ENCODE results near the gene STPG4. TPM values are rescaled to one million over a fixed set of nuclear protein-coding genes. Genes with fewer than 3 reads are reported as not detected.
A peak's percentile ranks its signal among the peaks of the same experiment; 100 is the strongest.

The STPG4 gene
- total RNA-seq, 1 donor from 2014 or later, result not detected

- no peak for DNase-seq (ENCODE audit: low read depth)
- no peak for TF ChIP-seq CTCF (conservative IDR thresholded peaks at IDR 0.05; ENCODE audit: low read depth, low read length)
- no peak overlapping the region for H3K4me3 ChIP-seq (ENCODE audit: low read depth, low read length)
Observed at GRCh38 chr2:47181176-47181575, 26.1 kb upstream of the STPG4 start.

GRCh38 chr2:47180531-47180930, 25.4 kb upstream of the STPG4 start:
- H3K4me3 ChIP-seq (ENCODE audit: low read depth, low read length), result no peak overlapping the region
- no peak for TF ChIP-seq CTCF (conservative IDR thresholded peaks at IDR 0.05; ENCODE audit: low read depth, low read length)
- DNase-seq (ENCODE audit: low read depth), result no peak

DNA sequence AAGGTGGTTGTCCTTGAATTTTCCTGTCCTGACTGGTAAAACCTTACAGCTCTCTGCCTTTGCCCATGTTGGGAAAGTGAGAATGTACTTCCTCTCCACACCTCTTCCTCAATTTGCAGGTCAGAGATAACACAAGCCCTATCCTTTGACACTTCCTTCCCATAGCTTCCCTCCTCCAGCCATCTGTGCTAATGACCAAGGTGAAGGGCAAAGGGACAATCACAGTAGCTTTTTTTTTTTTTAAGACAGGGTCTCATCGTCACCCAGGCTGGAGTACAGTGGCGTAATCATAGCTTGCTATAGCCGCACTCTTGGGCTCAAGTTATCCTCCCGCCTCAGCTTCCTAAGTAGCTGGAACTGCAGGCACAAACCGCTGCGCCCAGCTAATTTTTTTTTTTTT, 24.3 kb upstream of the STPG4 start:
- no peak for DNase-seq (ENCODE audit: low read depth)
- no peak overlapping the region for H3K4me3 ChIP-seq (ENCODE audit: low read depth, low read length)
- TF ChIP-seq CTCF (conservative IDR thresholded peaks at IDR 0.05; ENCODE audit: low read depth, low read length), result no peak

DNA sequence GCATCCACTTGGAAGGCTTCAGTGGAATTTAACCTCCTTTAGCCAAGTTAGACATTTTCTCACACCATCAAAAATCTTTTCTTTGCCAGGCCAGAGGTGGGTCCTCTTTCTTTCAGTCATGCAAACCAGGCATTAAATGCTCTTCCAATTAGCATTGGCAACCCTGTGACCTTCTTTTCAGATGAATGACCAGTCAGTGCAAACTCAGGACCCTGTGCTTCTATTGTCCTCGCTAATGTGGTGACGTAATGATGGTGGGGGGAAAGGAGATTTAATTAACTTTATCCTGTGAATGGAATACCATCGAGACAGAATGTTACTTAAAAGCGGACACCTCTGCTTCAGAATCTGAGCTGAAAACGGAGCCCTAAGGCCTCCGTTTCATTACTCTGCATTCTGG, 23.2 kb upstream of the STPG4 start:
- no peak overlapping the region for H3K4me3 ChIP-seq (ENCODE audit: low read depth, low read length)
- TF ChIP-seq CTCF (conservative IDR thresholded peaks at IDR 0.05; ENCODE audit: low read depth, low read length), result no peak
- no peak for DNase-seq (ENCODE audit: low read depth)

- no peak for TF ChIP-seq CTCF (conservative IDR thresholded peaks at IDR 0.05; ENCODE audit: low read depth, low read length)
- H3K4me3 ChIP-seq (ENCODE audit: low read depth, low read length), result peak overlapping the region; percentile 97
Observed at GRCh38 chr2:47177043-47177565, 22.0 kb upstream of the STPG4 start.

DNA sequence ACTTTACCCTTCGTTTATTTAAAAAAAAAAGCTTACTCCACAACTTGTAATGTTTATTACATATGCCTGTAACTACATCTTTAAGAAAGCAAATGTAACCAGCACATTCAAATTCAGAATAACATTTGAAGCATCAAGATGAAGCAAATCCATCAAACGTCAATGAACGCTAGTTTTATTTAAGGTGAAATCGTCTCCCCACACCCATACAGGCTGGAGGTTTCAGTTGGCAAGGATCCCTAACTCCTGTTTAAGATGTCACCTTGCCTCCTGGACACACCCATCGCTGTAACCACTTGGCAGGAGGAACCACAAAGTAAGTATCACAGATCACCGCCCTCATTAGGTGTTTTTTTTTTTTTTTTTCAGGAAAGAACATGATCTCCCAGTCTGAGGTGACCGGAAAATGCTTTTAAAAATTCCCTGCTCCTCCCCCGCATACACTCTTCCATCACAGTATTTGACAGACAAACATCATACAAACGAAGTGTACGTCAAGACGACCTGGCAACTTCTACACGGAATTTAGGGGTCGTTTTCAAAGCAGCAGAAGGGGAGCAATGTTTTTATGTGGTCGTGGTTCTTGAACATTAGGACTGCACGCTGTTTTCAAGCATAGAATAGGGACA, 19.7 kb upstream of the STPG4 start:
- no peak for DNase-seq (ENCODE audit: low read depth)
- H3K4me3 ChIP-seq (ENCODE audit: low read depth, low read length), result peak overlapping the region; percentile 97
- no peak for TF ChIP-seq CTCF (conservative IDR thresholded peaks at IDR 0.05; ENCODE audit: low read depth, low read length)

More at GRCh38 chr2:47177043-47177565, 22.0 kb upstream of the STPG4 start:
- no peak for DNase-seq (ENCODE audit: low read depth)
